NCI-H2196 treated with DMSO at 0.1 percent for 48 hours (cell line): ENCODE results near the gene PRDX2.
"Not testable (repeated sequence)": the region's sequence is repeated elsewhere in the genome, so short reads cannot be mapped to it uniquely, and the experiment has no call there.

ENCODE experiments used
- DNase-seq: peaks from one replicate; lab custom pipeline; 2025; ENCODE audit not compliant: unreplicated experiment; lab: John Stamatoyannopoulos, UW

PRDX2 gene

DNA sequence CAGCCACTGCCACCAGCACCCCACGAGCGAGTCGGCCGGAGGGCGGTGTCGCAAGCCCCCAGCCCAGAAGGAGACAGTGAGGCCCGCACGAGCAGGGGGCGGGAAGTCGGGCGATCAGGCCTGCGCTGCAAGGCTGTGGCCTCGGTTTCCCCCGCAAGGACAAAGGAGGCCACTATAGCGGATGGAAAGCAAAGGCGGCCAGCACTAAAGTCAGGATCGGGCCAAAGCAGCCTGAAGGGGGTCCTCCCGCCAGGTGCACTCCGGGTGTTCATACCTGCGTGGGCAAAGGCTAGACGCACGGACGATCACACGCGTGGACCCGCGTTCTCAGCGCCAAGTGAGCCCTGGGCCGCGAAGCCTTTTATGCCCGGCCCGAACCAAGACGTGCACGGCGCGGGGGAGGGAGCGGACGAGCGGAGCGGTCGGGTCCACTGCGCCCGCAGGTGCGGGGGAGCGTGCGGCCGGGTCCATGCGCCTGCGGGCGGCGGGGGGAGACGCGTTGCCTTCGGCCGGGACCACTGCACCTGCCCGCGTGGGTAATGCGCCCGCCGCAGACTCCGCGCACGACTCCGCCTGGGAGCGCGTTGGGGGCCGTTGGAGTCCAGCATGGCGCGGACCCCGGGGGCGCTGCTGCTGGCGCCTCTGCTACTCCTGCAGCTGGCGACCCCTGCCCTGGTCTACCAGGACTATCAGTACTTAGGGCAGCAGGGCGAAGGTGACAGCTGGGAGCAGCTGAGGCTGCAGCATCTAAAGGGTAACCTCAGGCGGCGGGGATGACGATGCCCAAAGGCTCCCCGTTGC, at the start of gene PRDX2, which contains the start of gene THSD8:
Gene PRDX2 (minus strand): TSS at position 335 of the 801 bp plus-strand sequence. CDS start 539 bp downstream, outside the sequence.
Gene THSD8 (plus strand): TSS at position 604 of the 801 bp plus-strand sequence. CDS start 3 bp downstream, at position 607.
- peak; percentile 54 for DNase-seq

DNA sequence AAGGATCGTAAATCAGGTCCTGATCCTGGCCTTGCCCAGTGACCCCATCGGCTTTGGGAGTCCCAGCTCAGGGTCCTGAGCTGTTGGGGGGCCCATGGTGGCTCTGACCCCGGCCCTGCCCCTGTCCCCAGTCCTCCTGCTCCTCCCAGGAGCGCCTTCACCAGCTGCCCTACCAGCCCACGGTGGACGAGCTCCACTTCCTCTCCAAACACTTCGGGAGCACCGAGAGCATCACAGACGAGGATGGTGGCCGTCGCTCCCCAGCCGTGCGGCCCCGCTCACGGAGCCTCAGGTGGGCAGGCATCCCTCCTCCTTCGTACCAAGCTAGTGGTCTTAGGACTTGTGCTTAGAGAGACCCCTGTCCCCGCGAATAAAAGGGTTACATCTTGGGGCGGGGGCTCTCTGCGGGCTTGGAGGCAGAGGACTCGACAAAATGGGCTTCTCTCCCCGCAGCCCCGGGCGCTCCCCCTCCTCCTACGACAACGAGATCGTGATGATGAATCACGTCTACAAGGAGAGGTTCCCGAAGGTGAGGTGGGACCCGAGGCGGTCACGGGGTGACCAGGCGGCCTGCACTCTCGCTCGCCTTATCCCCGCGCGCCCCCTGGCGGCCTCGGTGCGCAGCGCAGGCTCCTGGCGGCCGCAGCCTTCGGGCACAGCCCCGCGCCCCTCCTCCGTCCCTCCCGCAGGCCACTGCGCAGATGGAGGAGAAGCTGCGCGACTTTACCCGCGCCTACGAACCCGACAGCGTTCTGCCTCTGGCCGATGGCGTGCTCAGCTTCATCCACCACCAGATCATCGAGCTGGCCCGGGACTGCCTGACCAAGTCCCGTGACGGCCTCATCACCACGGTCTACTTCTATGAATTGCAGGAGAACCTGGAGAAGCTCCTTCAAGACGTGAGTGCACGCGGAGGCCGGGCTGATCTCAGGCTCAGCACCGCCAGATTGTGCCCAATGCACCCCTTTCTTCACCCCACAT, 45.8 kb upstream of the PRDX2 start:
- peak; percentile 73 for DNase-seq

DNA sequence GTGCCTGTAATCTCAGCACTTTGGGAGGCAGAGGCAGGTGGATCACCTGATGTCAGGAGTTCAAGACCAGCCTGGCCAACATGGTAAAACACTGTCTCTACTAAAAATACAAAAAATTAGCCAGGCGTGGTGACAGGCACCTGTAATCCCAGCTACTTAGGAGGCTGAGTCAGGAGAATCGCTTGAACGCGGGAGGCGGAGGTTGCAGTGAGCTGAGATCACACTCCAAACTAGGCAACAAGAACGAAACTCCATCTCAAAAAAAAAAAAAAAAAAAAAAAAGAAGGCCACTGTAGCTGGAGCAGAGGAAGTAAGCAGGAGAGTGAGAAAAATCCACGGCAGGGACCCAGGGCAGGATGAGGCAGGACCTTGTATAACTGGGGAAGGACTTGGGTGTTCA, 45.0 kb upstream of the PRDX2 start:
- not testable (repeated sequence) for DNase-seq

DNA sequence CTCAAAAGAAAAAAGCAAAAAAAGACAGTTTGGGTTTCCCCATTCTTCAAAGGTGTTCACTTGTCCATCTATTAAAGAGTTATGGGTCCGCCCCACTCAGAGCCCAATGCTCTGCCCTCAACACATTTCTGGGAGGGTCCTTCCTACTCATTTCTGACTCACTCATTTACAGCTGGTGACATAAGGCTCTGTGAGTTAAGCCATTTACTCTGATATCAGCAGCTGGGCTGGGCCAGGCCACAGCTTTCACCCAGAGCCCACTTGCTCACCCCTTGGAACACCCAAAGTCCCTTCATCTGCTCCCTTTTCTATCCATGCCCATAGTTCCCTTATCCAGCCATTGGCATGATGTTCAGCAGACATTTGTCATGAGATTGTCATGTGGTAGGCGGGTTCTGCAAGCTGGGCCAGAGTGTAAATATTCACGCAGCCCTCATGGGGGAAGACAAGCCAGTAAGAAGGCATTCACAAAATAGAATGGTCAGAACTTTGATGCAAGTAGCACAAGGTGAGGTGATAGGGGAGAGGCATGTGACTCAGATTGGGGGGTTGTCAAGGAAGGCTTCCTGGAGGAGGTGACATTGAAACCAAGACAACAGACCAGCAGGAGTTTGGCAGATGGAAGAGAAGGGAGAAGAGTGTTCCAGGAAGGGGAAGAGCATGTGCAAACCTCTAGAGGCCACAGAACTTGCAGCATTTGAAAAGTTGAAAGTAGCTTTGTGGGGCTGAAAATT, 42.6 kb upstream of the PRDX2 start:
- no peak for DNase-seq

DNA sequence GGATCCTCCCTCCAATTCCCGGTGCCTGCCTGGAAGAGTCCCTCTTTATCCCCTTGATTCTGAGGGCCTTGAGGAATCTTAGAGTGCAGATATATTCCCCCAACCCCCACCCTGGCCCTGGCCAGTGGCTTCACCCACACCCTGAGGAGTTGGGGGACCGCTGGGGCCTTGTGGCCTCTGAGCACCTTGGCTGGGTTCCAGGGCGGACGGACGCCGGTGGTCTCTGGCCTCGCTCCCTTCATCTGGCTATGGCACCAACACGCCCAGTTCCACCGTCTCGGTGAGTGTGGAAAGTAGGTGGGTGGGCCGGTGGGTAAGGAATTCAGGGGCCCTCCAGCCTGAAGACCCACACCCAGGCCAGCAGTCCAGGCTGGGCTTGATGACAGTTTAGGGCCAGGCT, 41.7 kb upstream of the PRDX2 start:
- no peak for DNase-seq

DNA sequence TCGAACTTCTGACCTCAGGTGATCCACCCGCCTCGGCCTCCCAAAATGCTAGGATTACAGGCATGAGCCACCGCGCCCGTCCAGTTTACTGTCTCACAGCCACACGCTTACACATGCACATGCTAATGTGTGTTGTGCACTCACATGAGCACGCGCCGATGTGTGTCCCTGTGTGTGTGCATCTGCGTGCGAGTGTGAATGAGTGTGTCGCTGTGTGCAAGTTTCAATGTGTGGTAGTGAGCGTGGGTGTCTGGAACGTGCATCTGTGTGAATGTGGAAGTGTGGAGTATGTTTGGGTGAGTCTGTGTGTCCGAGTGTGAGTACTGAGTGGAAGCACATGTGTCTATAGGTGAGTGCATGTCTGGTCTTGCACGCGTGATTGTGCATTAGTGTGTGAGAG, 40.9 kb upstream of the PRDX2 start:
- DNase-seq: no peak

DNA sequence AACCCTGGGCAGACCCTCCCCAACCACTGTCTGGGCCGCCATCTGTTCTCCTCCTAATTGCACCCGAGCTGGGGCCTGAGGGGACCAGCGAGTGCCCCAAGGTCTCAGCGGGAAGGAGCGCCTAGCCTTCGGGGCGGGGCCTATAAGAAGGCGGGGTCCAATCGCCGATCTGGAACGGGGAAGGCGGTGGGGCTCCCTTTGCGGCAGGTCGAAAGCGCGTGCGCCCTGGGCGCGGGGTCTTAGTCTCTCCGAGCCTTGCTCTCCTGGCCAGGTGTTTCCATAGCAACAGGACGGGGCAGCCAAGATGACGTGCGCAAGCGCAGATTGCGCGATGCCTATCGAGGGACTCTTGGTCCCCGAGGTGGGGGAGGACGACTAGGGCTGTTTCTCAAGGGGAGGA, 39.5 kb upstream of the PRDX2 start:
- no peak for DNase-seq

DNA sequence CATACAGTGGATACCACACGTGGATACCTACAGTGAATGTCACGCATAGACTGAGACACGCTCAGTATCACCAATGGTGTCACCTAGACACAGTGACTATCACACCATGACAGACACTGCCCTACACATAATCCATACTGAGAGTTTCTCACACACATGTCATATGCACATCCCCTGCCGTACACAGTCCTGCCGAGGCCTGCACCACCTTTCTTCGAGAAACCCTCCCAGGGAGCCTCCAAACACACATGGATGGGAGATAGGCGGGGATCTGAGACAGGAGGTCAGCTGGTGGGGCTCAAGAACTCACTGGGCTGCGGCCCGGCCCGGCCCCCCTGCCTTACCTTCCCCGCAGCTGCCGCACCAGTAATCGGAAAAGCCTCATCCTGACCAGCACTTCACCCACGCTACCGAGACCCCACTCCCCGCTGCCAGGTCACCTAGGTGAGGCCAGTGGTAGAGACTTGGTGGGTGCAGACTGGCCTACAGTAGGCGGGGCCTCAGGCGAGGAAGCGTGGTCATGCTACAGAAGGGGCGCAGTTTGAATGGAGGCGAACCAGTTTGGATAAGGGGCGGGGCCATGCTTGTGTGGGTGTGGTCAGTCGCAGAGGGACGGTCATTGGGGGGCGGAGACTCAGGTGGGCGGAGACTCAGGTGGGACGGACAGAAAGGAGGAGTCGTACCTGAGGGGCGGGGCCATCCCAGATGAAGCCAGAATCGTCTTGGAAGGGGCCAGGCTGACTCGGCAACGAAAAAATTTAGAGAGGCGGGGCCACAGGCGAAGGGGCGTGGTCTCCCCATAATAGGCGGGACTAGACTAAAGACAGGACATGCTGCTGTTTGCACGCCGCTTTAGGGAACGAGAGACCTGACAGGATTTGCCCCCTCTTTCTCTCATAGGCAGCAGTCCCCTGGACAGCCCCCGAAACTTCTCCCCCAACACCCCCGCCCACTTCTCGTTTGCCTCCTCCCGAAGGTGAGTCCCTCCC, 38.8 kb upstream of the PRDX2 start:
- peak; percentile 48 for DNase-seq

DNA sequence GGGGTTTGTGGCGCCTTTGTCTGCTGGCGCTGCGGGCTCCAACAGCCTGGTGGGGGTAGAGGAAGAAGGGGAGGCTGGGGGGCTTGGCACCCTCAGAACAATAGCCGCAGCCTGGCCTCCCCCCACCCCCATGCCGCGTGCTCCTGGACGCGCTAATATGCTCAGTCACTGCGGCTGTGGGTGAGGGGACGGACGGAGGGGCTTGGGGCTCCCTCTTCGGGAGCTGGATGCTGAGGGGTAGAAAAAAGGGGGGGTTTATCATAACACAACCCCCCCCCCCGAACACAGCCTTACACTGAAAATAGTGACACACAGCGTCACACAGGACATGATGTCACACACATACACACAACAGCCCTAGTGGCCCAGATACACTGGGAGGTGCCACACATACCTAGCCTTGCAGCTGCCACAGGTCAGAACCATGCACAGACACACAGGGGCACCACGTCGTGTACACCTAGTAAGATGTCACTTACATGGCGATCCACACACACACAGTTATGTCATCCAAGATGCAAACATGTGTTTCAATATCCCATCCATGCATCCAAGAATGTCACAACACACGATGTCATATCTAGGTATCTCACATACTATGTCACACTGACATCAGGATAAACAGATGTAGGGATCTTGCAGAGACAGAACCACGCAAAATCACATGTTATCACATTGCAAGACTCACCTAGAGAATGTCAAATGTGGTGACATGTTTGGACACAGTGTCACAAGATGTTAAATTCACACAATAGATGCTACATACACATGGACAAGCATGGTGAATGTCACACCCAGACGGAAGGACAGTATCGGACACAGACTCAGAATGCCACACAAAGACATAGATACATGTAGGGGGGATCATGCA, 37.5 kb upstream of the PRDX2 start:
- no peak for DNase-seq

DNA sequence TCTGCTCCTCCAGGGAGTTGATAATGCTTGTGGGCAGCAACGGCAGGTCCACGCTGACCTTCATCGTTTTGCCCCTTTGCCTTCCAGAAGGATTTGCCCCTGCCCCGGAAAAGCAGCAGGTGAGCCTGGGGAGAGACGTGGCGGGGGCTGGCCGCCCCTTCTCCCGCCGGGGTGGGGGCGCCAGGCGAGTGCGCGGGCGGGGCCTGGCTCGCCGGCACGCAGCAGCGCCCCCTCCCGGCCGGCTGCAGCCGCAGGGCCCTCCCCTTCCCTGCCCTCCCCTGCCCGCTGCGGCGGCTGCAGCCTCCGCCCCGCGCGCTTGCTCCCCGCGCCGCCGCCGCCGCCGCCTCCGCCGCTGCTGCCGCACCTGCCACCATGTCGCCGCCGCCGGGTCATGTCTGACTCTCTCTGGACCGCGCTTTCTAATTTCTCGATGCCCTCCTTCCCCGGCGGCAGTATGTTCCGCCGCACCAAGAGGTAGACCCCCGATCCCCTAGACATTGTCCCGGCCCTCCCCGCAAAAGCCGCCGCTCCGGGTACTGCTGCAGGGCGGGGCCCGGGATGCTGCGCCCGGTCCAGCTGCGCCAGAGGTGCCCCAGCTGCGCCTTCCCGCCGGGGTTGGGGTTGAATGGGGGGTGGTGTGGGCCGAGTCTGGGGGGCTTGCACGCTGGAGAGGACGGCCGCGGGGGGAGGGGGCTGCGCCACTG, 36.7 kb upstream of the PRDX2 start, which contains the start of gene MAST1:
Gene MAST1 (plus strand): TSS at position 334 of the 704 bp plus-strand sequence. CDS start 58 bp downstream, at position 392.
- peak; percentile 57 for DNase-seq

DNA sequence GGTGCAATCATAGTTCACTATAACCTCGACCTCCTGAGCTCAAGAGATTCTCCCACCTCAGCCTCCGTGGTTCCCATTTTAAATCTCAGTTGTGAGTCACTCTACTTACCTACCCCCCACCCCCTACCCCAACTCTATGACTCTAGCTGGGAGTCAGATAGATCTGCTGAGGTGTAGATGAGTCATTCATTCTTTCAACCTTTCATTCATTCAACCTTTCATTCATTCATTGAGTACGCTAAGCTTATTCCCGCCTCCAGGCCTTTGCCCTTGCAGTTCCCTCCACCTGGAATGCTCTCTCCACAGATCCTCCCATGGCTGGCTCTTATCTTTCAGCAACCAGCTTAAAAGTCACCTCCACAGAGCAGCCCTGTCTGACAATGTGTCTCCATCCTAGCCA, 35.6 kb upstream of the PRDX2 start:
- no peak for DNase-seq

DNA sequence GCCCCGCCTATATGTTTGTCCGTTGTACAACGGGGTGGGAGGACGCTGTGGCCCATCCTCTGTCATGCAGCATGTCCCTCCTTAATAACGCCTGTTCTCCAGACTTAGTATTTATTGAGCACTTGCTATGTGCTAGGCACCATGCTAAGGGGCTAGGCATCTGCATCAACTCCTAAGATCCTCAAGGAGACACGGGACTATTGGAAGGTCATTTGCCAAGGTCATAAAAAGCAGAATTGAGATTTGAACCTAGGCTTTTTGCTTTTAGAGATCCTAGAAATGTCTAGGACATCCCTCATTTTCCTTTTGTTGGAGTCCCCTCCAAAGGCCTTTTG, 34.9 kb upstream of the PRDX2 start:
- no peak for DNase-seq

DNA sequence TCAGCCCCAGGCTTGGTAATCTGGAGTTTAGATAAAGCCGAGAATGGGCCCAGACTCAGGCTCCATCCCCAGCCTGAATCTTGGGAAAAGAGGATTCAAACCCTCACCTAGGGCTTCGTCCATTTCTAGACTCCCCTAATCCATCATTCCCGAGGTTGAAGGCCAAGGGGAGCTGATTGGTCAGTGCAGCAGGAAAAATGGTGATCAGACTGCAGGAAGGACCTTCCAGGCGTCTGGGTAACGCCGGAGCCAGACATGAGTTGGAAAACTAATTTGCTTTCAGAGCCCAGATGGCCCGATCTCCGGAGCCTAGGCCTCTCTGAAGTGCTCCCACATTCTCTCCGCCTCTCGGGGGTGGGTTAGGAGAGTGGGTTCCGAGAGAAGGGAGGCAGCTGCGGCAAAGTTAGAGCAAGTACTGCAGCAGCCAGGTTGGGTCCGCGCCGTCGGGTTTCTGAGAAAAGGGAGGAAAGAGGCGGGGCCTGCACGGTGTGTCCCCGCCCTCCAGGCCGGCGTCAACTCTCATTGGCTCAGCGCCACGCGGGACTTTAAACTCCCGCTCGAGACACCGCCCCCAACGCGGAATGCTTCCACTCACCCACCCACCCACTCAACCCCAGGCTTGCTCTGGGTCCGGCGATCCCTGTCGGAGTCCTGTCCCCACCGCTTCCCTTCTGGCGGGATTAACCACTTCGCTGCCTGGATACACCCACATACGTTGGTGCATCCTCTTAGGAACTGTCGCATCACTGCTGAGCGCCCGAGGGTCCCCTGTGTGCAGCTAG, 33.6 kb upstream of the PRDX2 start:
- DNase-seq: peak; percentile 71

DNA sequence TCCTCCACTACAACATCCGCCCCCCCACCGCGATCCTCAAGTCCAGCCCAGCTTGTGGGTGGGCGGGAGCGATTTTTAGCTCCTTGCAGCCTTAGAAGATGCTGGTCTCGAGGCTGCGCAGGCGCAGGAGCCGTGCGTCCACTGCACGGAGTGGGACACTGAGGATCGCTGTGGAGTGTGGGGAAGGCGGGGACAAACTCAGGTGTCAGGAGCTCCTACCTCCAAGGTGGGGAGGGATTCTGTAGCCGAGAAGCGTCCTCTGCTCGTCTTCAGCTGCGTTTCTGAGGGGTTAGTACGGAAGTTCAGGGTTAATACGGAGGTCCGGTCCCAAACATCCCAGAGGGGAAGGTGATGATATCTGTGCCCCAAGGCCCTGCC, 33.0 kb upstream of the PRDX2 start, which contains the start of gene RTBDN:
Gene RTBDN (minus strand): TSS at position 14 of the 378 bp plus-strand sequence. CDS start 4,600 bp downstream, outside the sequence.
- DNase-seq: peak; percentile 42

DNA sequence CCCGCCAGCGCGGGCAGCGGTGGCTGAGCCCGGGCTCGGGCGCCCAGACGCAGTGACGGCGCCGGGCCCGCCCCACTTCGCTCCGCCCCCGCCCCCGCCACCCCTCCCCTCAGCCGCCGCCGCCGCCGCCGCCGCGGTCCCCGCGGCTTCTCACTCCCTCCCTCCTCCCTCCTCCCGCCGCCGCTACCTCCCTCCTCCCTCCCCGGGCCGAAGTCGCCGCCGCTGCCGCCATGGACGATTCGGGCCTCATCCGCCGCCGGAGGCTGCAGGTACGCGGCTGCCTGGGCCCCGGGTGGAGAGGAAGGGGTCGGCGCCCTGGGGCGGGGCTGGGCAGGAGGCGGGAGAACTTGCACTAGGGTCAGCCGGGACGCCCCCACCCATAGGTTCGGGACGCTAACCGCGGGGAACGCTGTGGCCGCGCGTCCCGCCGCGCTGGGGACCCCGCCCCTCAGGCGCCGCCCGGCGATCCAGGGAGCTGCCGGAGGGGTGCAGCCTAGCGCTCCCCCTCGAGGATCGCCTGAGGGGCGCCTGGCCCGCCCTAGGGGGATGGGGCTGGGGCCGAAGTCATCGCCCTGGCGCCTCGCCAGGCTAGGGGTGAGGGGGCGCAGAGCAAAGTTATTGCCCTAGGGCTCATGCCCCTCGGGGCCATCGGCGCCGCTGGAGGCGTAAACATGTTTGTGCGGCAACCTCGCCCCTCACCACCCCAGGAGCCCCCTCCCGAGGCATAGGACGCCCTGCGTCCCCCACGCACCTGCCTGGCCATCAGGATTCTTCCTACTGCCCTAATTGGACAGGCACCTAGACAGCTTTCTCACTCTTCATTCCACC, 32.4 kb upstream of the PRDX2 start:
- DNase-seq: peak; percentile 36

DNA sequence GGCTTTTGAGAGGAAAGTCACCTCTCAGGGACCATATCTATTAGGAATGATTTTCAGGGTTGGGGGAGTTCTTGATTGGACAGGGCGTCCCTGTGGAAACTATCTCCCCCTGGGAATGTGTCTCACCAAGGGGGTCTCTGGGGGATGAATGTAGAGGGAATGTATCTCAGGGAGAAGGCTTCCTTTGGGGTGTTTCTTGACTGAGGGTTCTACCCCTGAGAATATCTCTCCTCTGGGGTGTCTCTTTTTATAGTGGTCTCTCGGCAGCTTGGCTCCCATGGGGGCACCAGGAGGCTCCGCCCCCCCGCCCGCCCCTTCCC, 31.8 kb upstream of the PRDX2 start:
- no peak for DNase-seq

DNA sequence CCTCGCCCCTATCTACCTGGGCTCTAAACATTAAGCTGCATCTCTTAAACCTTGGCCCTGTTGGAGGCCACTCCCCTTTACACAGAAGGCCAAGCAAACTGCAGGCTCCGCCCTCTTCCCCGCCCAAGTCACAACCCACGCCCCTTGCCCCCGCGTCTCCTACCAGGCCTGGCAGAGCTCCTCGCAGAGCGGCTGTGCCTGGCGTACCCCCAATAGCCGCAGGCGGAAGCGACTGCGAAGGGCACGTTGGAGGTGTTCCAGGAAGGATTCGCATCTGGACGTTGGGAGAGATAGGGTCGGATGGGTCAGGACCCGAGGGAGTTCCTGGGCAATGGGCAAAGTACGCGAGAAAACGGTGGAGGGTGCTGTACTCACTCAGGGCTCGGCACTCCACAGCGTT, 26.9 kb upstream of the PRDX2 start:
- DNase-seq: peak; percentile 73
